ENCODE results near the gene UBE3B. TPM values are rescaled to one million over a fixed set of nuclear protein-coding genes. Genes with fewer than 3 reads are reported as not detected.

Gene UBE3B
- total and polyA plus RNA-seq, 2 donors (not counting 1 experiment from before 2014, with no cell fraction given) = 27.2 to 52.1 TPM

- DNase-seq = no peak
- Mint-ChIP-seq H3K27ac (peak overlapping the region; percentile 94), H3K4me1 (peaks cover 29% of the 10 kb centered on the region), H3K9me3 (ENCODE audit: insufficient read depth) (no peaks in the 10 kb centered on the region), H3K27me3 (no peaks in the 10 kb centered on the region), H3K4me3 (peak overlapping the region; percentile 96)
- CTCF ChIA-PET = interaction anchor here (0.7 to 2.1 kb wide), 6 partner anchors 9 to 230 kb away, joined by 3 to 7 read pairs (median 4); no protein-coding TSS in a partner anchor
- Histone ChIP-seq H3K4me3 (ENCODE audit: control extremely low read depth in 1 of 5, extremely low read depth in 1 of 5, insufficient read depth in 1 of 5, low read depth in 2 of 5, low read length in 4 of 5) (peak overlapping the region; percentile 16 to 87 (median 72)), H4K20me1 (ENCODE audit: control insufficient read depth, insufficient read depth, low read length, poor library complexity, severe bottlenecking) (no peaks in the 10 kb centered on the region), H3K4me1 (ENCODE audit: control insufficient read depth in 2 of 2, insufficient read depth in 2 of 2, low read length in 2 of 2) (peaks cover 14 to 23% of the 10 kb centered on the region in 2 donors), H3K27ac (ENCODE audit: low read length in 2 of 2) (peak overlapping the region in 1 of 2 donors; percentile 98), H3K4me2 (replicated peaks; ENCODE audit: low read depth, low read length, poor library complexity, severe bottlenecking) (peak overlapping the region; percentile 80), H3K9ac (ENCODE audit: low read length) (peak overlapping the region; percentile 88), H2AFZ (ENCODE audit: insufficient read depth, low read depth, low read length, poor library complexity, severe bottlenecking) (peak overlapping the region; percentile 85), H3K79me2 (ENCODE audit: control insufficient read depth, insufficient read depth, low read length) (peaks cover 8% of the 10 kb centered on the region), H3K36me3 (replicated peaks in 1 of 2; ENCODE audit: control extremely low read depth in 1 of 2, control insufficient read depth in 1 of 2, extremely low read depth in 1 of 2, insufficient read depth in 2 of 2, low read length in 1 of 2) (peaks cover 0 to 23% of the 10 kb centered on the region in 2 experiments), H3K9me3 (ENCODE audit: control extremely low read depth in 1 of 3, control insufficient read depth in 2 of 3, insufficient read depth in 1 of 3, low read length in 2 of 3) (no peaks in the 10 kb centered on the region), H3K27me3 (replicated peaks in 1 of 4; ENCODE audit: control extremely low read depth in 1 of 4, control insufficient read depth in 3 of 4, insufficient read depth in 4 of 4, low read length in 3 of 4) (no peaks in the 10 kb centered on the region)
- ATAC-seq (ENCODE audit: low read depth) = no peak
- TF ChIP-seq EZH2 (IDR thresholded peaks at IDR 0.05; ENCODE audit: borderline replicate concordance, insufficient read depth, low read depth, low read length, poor library complexity, severe bottlenecking) (no peak), CTCF (IDR thresholded peaks at IDR 0.05) (no peak)
- WGBS (ENCODE audit: insufficient coverage) = under 1% methylated on average over 8 of the region's 13 CpGs
- intact Hi-C loops (cut with micrococcal nuclease) = loop anchor here (1.0 kb wide), 2 partner anchors 97 to 306 kb away; partner anchors contain the start of genes GLTP, KCTD10 and UBE3B
- POLR2A ChIA-PET = interaction anchor here (0.8 kb wide), 1 partner anchor 140 kb away, joined by 3 read pairs; the partner anchor contains the start of gene FAM222A
Observed at GRCh38 chr12:109573914-109574244, 96.4 kb downstream of the UBE3B start.

- Histone ChIP-seq H3K9me3 (ENCODE audit: control extremely low read depth in 1 of 3, control insufficient read depth in 2 of 3, insufficient read depth in 1 of 3, low read length in 2 of 3) (no peaks in the 10 kb centered on the region), H3K4me1 (ENCODE audit: control insufficient read depth in 2 of 2, insufficient read depth in 2 of 2, low read length in 2 of 2) (peaks cover 14 to 23% of the 10 kb centered on the region in 2 donors), H3K4me2 (replicated peaks; ENCODE audit: low read depth, low read length, poor library complexity, severe bottlenecking) (no peak overlapping the region), H3K4me3 (ENCODE audit: control extremely low read depth in 1 of 5, extremely low read depth in 1 of 5, insufficient read depth in 1 of 5, low read depth in 2 of 5, low read length in 4 of 5) (no peak overlapping the region), H4K20me1 (ENCODE audit: control insufficient read depth, insufficient read depth, low read length, poor library complexity, severe bottlenecking) (no peaks in the 10 kb centered on the region), H3K27me3 (replicated peaks in 1 of 4; ENCODE audit: control extremely low read depth in 1 of 4, control insufficient read depth in 3 of 4, insufficient read depth in 4 of 4, low read length in 3 of 4) (no peaks in the 10 kb centered on the region), H3K27ac (ENCODE audit: low read length in 2 of 2) (no peak overlapping the region), H3K36me3 (replicated peaks in 1 of 2; ENCODE audit: control extremely low read depth in 1 of 2, control insufficient read depth in 1 of 2, extremely low read depth in 1 of 2, insufficient read depth in 2 of 2, low read length in 1 of 2) (peaks cover 0 to 24% of the 10 kb centered on the region in 2 experiments), H2AFZ (ENCODE audit: insufficient read depth, low read depth, low read length, poor library complexity, severe bottlenecking) (no peak overlapping the region), H3K79me2 (ENCODE audit: control insufficient read depth, insufficient read depth, low read length) (peaks cover 8% of the 10 kb centered on the region), H3K9ac (ENCODE audit: low read length) (no peak overlapping the region)
- Mint-ChIP-seq H3K9me3 (ENCODE audit: insufficient read depth) (no peaks in the 10 kb centered on the region), H3K27ac (no peak overlapping the region), H3K27me3 (no peaks in the 10 kb centered on the region), H3K4me1 (peaks cover 29% of the 10 kb centered on the region), H3K4me3 (no peak overlapping the region)
- DNase-seq (no peak), ATAC-seq (ENCODE audit: low read depth) (no peak)
- TF ChIP-seq CTCF (IDR thresholded peaks at IDR 0.05) (no peak), EZH2 (IDR thresholded peaks at IDR 0.05; ENCODE audit: borderline replicate concordance, insufficient read depth, low read depth, low read length, poor library complexity, severe bottlenecking) (no peak)
- ChIA-PET CTCF (interaction anchor here (2.1 kb wide), 1 partner anchor 22 kb away, joined by 11 read pairs; no protein-coding TSS in a partner anchor), POLR2A (no interaction called here)
- WGBS (ENCODE audit: insufficient coverage) = 100% methylated on average over 1 of the region's 3 CpGs
- intact Hi-C loops (cut with micrococcal nuclease) = no loop called here
Observed at GRCh38 chr12:109575683-109576082, 98.2 kb downstream of the UBE3B start.

Measured in B cell (primary cell).